Upper lobe of left lung (tissue), 4 donors: ENCODE results near the gene PDE6G.

ENCODE experiments used
- POLR2A ChIP-seq, 4 donors: fragments of 450-650 bp; IDR thresholded peaks; one replicate each; pipeline ENCODE4 v1.5.1; 2016 to 2017; ENCODE audit warnings: antibody characterized with exemption in 4 of 4, mild to moderate bottlenecking in 2 of 4
- TF ChIP-seq, protein P1 (sequence below), 6 experiments: fragments of 450-650 bp in 4 of 6; fragments of 200-600 bp in 2 of 6; sonication (generic) in 2 of 6; IDR thresholded peaks; one replicate each; pipeline ENCODE4 v1.5.1; 2016 to 2019; ENCODE audit warnings: antibody characterized with exemption in 6 of 6

DNA sequence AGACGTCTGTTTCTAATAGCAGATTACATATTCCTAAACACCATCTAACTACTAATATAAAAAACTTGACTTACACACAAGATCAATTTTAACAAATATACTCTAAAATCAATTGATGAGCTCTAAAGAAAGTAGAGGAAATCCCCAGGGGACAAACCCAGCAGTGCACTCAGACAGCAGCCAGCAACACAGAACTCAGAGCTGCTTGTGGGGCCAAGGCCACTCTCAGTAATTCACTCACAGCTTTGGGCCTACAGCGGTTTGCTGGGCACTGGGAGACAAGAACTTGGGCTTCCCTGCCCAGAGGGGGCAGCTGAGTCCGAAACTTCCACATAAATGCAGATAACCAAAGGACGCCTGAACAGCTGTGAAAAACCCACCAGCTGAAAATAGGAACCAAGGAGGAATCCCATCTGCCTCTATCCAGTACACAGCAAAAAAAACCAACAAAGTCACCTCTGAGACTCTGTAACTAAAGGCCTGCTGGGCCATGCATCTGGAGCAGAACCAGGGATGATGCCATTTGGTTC is 40.9 kb downstream of the PDE6G start:
- no peak for TF ChIP-seq POLR2A (IDR thresholded peaks at IDR 0.05)
- TF ChIP-seq, protein P1, sequence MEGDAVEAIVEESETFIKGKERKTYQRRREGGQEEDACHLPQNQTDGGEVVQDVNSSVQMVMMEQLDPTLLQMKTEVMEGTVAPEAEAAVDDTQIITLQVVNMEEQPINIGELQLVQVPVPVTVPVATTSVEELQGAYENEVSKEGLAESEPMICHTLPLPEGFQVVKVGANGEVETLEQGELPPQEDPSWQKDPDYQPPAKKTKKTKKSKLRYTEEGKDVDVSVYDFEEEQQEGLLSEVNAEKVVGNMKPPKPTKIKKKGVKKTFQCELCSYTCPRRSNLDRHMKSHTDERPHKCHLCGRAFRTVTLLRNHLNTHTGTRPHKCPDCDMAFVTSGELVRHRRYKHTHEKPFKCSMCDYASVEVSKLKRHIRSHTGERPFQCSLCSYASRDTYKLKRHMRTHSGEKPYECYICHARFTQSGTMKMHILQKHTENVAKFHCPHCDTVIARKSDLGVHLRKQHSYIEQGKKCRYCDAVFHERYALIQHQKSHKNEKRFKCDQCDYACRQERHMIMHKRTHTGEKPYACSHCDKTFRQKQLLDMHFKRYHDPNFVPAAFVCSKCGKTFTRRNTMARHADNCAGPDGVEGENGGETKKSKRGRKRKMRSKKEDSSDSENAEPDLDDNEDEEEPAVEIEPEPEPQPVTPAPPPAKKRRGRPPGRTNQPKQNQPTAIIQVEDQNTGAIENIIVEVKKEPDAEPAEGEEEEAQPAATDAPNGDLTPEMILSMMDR (IDR thresholded peaks at IDR 0.05): no peak
